Measurements from ENCODE around the gene FBXL20.

DNA sequence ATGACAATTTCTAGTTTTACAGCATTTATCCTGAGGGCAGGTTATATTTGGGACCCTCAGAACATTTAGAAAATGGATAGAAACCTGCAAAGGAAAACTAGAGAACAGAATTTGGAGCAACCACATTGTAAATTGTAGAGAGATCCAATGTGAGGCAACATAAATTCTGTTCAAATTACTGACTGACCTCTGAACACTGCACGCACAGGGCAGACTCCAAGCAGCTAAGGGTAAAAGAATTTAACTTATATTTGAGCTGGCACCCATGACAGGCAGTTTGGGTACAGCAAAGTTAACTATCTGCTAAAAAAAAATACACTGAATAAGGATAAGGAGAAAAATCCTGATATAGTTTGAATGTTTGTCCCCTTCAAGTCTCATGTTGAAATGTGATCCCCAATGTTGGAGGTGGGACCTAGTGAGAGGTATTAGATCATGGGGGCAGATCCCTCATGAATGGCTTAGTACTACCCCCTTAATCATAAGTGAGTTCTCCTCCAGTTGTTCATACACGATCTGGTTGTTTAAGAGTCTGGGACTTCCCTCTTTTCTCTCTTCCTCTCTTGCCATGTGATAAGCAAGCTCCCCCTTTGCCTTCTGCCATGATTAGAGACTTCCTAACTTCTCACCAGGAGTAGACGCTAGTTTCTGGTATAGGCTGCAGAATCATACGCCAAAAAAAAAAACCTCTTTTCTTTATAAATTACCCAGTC, 75.7 kb downstream of the FBXL20 start:
- TF ChIP-seq, protein P1, sequence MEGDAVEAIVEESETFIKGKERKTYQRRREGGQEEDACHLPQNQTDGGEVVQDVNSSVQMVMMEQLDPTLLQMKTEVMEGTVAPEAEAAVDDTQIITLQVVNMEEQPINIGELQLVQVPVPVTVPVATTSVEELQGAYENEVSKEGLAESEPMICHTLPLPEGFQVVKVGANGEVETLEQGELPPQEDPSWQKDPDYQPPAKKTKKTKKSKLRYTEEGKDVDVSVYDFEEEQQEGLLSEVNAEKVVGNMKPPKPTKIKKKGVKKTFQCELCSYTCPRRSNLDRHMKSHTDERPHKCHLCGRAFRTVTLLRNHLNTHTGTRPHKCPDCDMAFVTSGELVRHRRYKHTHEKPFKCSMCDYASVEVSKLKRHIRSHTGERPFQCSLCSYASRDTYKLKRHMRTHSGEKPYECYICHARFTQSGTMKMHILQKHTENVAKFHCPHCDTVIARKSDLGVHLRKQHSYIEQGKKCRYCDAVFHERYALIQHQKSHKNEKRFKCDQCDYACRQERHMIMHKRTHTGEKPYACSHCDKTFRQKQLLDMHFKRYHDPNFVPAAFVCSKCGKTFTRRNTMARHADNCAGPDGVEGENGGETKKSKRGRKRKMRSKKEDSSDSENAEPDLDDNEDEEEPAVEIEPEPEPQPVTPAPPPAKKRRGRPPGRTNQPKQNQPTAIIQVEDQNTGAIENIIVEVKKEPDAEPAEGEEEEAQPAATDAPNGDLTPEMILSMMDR (IDR thresholded peaks at IDR 0.05 in 2 of 3, conservative IDR thresholded peaks at IDR 0.05 in 1 of 3; ENCODE audit: control insufficient read depth in 2 of 3, extremely low read depth in 1 of 3, insufficient read depth in 1 of 3, low read depth in 3 of 3, low read length in 3 of 3): no peak
- TF ChIP-seq BHLHE40 (IDR thresholded peaks at IDR 0.05; ENCODE audit: borderline replicate concordance in 1 of 2, low read depth in 2 of 2, low read length in 1 of 2): no peak
- no peak for TF ChIP-seq RAD21 (IDR thresholded peaks at IDR 0.05; ENCODE audit: insufficient read depth, low read depth, low read length)

Data from GM12878 (cell line).